Thoracic aorta endothelial cell (primary cell): Measurements from ENCODE around the gene PKP3. TPM values are rescaled to one million over a fixed set of nuclear protein-coding genes. Genes with fewer than 3 reads are reported as not detected.

Experiments
- small RNA-seq: library from RNA; depleted of rRNA; stranded (forward); fragments of <200 nt; gene quantifications from one replicate; pipeline ENCODE3, GENCODE V24; 2012
- total RNA-seq: library from RNA; depleted of rRNA; stranded (reverse); fragments of >200 nt; gene quantifications from 2 replicates; pipeline ENCODE4 v1.2.3, GENCODE V29; 2012

PKP3 gene, protein sequence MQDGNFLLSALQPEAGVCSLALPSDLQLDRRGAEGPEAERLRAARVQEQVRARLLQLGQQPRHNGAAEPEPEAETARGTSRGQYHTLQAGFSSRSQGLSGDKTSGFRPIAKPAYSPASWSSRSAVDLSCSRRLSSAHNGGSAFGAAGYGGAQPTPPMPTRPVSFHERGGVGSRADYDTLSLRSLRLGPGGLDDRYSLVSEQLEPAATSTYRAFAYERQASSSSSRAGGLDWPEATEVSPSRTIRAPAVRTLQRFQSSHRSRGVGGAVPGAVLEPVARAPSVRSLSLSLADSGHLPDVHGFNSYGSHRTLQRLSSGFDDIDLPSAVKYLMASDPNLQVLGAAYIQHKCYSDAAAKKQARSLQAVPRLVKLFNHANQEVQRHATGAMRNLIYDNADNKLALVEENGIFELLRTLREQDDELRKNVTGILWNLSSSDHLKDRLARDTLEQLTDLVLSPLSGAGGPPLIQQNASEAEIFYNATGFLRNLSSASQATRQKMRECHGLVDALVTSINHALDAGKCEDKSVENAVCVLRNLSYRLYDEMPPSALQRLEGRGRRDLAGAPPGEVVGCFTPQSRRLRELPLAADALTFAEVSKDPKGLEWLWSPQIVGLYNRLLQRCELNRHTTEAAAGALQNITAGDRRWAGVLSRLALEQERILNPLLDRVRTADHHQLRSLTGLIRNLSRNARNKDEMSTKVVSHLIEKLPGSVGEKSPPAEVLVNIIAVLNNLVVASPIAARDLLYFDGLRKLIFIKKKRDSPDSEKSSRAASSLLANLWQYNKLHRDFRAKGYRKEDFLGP
- 0.07 and 0.13 TPM in 2 replicates for total RNA-seq

DNA sequence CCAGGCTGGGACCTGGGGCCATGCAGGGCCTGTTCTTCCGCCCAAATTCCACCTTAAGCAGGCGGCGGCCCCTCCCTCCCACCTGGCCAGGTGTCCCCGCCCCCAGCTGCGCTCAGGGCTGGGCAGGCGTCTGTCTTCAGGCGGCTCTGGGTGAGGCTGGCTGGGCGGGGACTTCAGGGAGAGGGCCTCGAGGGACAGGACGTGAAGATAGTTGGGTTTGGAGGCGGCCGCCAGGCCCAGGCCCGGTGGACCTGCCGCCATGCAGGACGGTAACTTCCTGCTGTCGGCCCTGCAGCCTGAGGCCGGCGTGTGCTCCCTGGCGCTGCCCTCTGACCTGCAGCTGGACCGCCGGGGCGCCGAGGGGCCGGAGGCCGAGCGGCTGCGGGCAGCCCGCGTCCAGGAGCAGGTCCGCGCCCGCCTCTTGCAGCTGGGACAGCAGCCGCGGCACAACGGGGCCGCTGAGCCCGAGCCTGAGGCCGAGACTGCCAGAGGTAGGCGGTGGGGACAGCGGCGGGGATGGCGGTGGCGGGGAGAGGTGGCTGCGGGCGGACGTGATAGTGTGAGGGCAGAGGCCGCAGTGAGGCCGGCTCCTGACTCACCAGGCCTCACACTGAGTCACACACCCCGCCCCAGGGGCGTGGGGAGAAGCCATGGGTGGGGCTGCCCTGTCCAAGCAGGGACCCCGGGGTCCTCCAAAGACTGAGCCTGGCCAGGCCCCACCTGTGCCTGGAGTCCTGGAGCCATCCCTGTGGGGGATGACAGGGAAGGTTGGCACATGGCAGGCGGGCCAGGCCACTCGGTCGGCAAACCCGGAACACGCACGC lies at the start of gene PKP3:
PKP3 (plus strand) TSS at position 176 of the 824 bp plus-strand sequence; CDS start at position 260, 84 bp downstream.

DNA sequence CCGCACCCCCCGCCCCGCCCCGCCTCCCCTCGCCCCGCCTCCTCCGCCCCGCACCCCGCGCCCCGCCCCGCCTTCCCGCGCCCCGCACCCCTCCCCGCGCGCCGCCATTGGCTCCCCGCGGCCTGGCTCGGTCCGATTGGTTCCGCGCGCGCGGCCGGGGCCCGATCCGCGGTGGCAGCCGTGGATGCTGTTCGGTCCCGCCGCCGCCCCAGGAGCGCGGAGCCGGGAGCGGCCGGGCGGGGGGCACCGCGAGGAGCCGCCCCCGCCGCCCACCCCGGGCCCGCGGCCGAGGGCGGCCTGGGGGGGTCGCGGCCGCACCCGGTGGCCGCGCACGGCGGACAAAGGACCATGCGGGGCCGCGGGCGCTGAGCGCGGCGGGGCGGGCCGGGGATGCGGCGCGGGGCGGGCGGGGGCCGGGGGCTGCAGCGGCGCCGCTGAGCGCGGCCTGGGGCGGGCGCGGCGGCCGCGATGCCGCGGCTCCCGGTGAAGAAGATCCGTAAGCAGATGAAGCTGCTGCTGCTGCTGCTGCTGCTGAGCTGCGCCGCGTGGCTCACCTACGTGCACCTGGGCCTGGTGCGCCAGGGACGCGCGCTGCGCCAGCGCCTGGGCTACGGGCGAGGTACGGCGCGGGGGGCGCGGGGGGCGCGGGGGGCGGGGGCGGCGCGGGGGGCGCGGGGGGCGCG lies 24.5 kb upstream of the PKP3 start, which contains the start of gene B4GALNT4:
B4GALNT4 (plus strand) TSS at position 164 of the 683 bp plus-strand sequence; CDS start at position 469, 305 bp downstream.

GRCh38 chr11:441418-442274 lies 47.6 kb downstream of the PKP3 start, which contains the start of gene ANO9:
Gene ANO9 (minus strand): TSS chr11:442011. CDS start chr11:441926, 85 bp downstream.

DNA sequence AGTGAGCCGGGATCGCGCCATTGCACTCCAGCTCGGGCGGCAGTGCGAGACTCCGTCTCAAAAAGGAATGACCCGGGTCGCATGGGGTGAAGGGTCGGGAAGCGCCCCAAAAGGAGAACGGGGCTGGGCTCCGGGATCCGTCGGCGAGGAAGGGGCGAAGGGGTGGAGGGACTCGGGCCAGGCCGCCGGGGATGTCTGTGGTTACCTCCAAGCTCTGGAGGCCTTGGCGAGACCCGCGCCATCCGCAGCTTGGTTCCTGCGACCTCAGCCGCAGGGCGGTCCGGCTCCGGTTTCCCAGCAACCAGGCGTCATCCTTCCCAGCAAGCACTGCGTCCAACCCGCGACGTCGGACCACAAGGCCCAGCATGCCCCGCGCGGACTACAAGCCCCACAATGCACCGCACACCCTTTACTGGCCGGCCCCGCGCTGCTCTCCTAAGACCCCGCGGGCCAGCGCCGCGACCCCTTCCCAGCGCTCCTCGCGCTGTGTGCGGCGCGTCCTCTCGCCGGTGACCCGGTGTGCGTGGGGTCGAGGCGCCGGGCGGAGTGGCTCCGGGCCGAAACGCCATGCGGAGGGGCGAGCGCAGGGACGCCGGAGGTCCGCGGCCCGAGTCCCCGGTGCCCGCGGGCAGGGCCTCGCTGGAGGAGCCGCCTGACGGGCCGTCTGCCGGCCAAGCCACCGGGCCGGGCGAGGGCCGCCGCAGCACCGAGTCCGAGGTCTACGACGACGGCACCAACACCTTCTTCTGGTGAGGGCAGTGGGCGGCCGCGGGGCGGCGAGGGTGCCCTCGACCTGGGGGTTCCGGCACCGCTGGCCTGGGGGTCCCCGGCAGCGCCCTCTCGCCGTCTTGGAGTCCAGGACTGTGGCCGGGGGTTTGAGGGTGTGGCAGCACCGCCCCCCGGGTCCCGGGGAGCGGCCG lies 56.1 kb downstream of the PKP3 start, which contains the start of gene PTDSS2:
PTDSS2 (plus strand) TSS at position 391 of the 920 bp plus-strand sequence; CDS start at position 568, 177 bp downstream.

Small RNA genes lying within 50 kb of the gene (small RNA-seq; reads per million reads assigned to genes)
- gene RN7SL838P: not detected

Other genes with a start within 250 kb of the PKP3 start
- gene SCGB1C1, start 201.1 kb upstream of the PKP3 start, total RNA-seq: not detected in 2 replicates
- 13.7 and 13.9 TPM in 2 replicates for gene BET1L, start 186.8 kb upstream of the PKP3 start, total RNA-seq
- 86.4 and 108 TPM in 2 replicates for gene RIC8A, start 186.5 kb upstream of the PKP3 start, total RNA-seq
- 5.6 and 8.5 TPM in 2 replicates for gene SIRT3, start 157.9 kb upstream of the PKP3 start, total RNA-seq
- 184 and 220 TPM in 2 replicates for gene PSMD13, start 157.2 kb upstream of the PKP3 start, total RNA-seq
- not detected in 2 replicates for gene NLRP6, start 115.8 kb upstream of the PKP3 start, total RNA-seq
- gene PGGHG, start 105.1 kb upstream of the PKP3 start, total RNA-seq: 8.9 and 13.2 TPM in 2 replicates
- gene IFITM5, start 94.7 kb upstream of the PKP3 start, total RNA-seq: not detected in 2 replicates
- gene IFITM2, start 86.4 kb upstream of the PKP3 start, total RNA-seq: 72.5 and 210 TPM in 2 replicates
- gene IFITM1, start 80.2 kb upstream of the PKP3 start, total RNA-seq: 2.5 and 10.0 TPM in 2 replicates
- gene IFITM3, start 73.3 kb upstream of the PKP3 start, total RNA-seq: 51.2 and 85.8 TPM in 2 replicates
- 0.86 and 1.1 TPM in 2 replicates for gene B4GALNT4, start 24.7 kb upstream of the PKP3 start, total RNA-seq
- gene SIGIRR, start 20.8 kb downstream of the PKP3 start, total RNA-seq: 27.9 and 32.9 TPM in 2 replicates
- gene ANO9, start 47.8 kb downstream of the PKP3 start, total RNA-seq: under 0.01 TPM in 1 of 2 replicates, not detected in the other
- gene PTDSS2, start 56.1 kb downstream of the PKP3 start, total RNA-seq: 31.0 and 35.1 TPM in 2 replicates
- gene RNH1, start 113.0 kb downstream of the PKP3 start, total RNA-seq: 127 and 179 TPM in 2 replicates
- gene HRAS, start 141.4 kb downstream of the PKP3 start, total RNA-seq: 50.8 and 71.9 TPM in 2 replicates
- 0.36 and 0.40 TPM in 2 replicates for gene LRRC56, start 143.3 kb downstream of the PKP3 start, total RNA-seq
- gene LMNTD2, start 166.5 kb downstream of the PKP3 start, total RNA-seq: 0.53 and 0.57 TPM in 2 replicates
- 8.4 and 10.7 TPM in 2 replicates for gene RASSF7, start 166.8 kb downstream of the PKP3 start, total RNA-seq
- gene PHRF1, start 182.3 kb downstream of the PKP3 start, total RNA-seq: 34.2 and 37.8 TPM in 2 replicates
- 7.1 and 9.7 TPM in 2 replicates for gene IRF7, start 221.7 kb downstream of the PKP3 start, total RNA-seq
- not detected in 2 replicates for gene CDHR5, start 230.7 kb downstream of the PKP3 start, total RNA-seq
- not detected in 2 replicates for gene SCT, start 233.0 kb downstream of the PKP3 start, total RNA-seq
- not detected in 2 replicates for gene DRD4, start 243.1 kb downstream of the PKP3 start, total RNA-seq